ENCODE data around the gene ETV1.

Gene ETV1

DNA sequence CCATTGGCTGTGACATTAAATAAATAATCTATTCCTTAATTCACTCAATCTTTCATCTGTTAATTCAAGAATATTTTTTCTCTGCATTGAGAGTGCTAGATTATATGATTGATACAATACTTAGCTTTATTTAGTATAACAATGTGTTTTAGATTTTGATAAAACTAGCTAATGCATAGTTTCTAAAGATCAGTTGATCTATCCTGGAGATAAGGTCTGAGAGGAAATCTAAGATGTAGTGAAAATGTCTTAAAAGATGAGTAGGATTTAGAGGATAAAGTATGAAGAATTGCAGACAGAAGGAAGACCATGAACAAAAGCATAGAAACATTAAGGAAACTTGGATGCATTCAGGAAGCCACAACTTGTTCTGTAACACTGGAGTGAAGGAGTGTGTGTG is 110.3 kb downstream of the ETV1 start:
- no peak for DNase-seq (ENCODE audit: low spot score)

DNA sequence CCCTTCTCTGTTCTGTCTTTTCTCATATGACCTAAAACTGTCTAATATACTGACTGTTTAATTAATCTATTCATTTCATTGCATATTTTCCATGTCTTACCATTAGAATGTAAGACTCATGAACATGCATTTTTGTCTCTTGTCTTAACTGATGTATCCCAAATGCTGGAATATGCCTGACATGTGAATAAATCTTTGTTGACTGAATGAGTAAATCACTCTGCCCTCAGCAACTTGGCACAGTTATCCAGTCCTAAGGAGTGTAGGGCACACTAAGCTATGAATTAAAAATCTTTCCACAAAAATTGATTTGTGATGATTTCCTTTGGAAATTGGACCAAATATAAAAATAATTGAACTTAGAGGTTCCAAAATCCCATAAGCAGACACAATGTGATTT is 111.3 kb downstream of the ETV1 start:
- DNase-seq (ENCODE audit: low spot score) = no peak

GRCh38 chr7:13875496-13876074 is 113.9 kb downstream of the ETV1 start:
- no peak for DNase-seq (ENCODE audit: low spot score)

- no peak for DNase-seq (ENCODE audit: low spot score)
Measured at GRCh38 chr7:13874783-13875182, 114.7 kb downstream of the ETV1 start.

DNA sequence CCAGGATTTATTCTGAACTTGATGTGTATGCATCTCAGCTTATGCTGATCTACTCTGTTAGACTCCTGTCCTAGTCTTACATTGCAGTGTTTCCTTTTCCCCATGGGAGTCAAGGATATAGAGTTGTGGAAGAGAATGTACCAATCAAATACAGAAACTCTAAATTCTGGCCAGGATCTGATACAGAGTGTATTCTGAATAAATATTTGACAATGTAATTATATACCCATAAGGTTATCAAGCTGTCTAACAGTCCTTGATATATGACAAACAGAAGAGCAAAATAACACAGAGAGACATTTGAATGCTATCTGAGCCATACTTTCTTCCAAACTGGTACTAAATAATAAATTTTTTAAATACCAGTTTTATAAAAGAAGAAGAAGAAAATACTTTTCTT is 116.8 kb downstream of the ETV1 start:
- DNase-seq (ENCODE audit: low spot score) = no peak

GRCh38 chr7:13871008-13871407 is 118.5 kb downstream of the ETV1 start:
- no peak for DNase-seq (ENCODE audit: low spot score)

DNA sequence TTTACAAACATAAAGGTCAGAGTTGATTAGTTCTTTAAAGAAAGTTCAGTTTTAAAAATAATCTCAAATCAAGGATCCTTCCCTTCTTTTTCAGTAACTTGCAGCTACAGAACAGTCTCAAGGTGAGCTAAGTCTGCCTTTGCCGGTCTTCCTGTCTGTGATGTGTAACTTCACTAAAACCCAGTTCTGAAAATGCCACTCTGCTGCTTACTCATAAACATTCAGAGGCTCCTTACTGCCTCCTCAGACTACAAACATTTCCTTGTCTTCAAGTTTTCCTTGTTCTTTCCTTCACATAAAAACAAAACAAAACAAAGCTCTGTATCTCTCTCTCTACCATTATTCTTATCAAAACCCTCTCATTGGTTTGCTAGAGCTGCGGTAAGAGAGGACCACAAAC is 128.7 kb downstream of the ETV1 start:
- DNase-seq (ENCODE audit: low spot score) = no peak

DNA sequence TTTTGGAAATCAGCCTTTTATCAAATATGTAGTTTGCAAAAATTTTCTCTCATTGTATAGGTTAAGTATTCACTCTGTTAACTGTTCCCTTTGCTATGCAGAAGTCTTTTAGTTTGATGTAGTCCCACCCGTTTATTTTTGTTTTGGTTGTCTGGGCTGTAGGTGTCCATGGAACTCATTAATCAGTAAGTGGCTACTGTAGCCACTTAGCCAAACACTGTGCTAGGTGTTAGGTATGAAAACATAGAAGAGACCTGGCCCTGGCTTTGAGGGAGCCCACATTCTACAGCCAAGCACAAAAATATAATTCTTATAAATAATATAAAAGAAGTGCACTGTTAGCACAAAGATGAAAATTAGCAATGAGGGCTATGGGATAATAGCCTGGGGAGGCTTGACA is 133.5 kb downstream of the ETV1 start:
- DNase-seq (ENCODE audit: low spot score) = no peak

- DNase-seq (ENCODE audit: low spot score) = no peak
Measured at GRCh38 chr7:13852281-13852968, 137.0 kb downstream of the ETV1 start.

DNA sequence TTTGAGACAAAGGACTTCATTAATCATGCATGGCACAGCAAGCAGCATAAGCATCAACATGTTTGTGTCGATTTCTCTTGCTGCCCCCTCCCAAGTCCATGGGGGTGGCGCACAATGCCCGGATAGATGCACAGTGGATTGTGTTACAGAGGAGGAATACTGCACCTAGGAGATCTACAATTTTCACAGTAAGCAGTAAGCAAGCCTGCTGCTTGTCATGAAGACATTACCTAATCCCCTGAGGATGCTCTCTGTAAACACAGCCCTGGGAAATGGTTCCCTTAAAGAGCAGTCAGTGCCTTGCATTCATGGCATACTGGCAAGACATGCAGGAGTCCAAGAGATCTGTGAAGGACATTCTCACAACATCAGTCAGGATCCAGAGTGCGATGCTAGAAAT is 137.7 kb downstream of the ETV1 start:
- no peak for DNase-seq (ENCODE audit: low spot score)

DNA sequence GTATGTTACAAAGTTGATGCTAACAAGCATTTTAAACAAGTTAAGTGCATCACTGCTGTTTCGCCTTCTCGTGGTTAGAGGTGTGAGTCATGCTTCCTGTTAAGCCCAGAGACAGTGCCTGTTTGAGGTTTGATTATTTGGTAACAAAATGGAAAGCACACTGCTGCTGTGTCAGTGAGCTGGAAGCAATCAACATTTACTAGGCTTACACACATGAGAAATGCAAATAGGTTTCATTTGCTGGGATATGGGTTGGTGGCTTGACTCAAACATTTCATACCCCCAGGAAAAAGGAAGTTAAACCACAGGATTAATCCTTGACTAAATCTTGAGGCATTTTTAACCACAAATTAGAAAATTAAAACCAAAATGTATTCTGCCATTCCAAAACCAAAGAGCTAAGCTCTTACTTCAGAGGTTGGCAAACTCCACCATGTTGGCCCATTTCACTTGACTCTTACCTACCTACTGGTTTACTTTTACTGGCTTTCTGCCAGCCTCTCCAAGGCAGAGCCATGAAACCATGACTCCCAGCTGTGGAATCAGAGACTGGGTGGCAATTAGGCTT is 139.2 kb downstream of the ETV1 start:
- no peak for DNase-seq (ENCODE audit: low spot score)

- peak; percentile 55 for DNase-seq (ENCODE audit: low spot score)
Measured at GRCh38 chr7:13849163-13849892, 140.1 kb downstream of the ETV1 start.

DNA sequence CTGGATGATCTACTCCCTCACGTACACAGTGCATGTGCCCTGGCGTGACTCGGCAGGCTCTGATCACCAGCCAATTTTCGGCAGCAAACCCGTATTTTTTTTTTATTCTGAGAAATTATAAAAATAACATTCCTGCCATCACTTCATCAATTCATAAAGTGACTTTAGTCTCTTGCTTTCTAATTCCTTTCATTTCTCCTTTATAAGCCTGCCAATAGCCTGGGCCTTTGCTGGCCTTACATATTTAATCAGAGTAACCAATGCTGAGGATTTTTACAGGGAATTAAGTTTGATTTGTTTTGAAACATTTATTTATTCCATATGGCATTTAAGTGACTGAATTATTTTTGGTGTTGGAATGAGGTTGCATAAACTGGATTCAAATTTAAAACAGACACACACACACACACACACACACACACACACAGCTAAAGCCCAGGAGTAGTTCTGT is 140.8 kb downstream of the ETV1 start:
- DNase-seq (ENCODE audit: low spot score) = no peak

GRCh38 chr7:13846386-13846785 is 143.1 kb downstream of the ETV1 start:
- DNase-seq (ENCODE audit: low spot score) = no peak

GRCh38 chr7:13845601-13846000 is 143.9 kb downstream of the ETV1 start:
- DNase-seq (ENCODE audit: low spot score) = no peak

GRCh38 chr7:13844954-13845353 is 144.5 kb downstream of the ETV1 start:
- DNase-seq (ENCODE audit: low spot score) = no peak

DNA sequence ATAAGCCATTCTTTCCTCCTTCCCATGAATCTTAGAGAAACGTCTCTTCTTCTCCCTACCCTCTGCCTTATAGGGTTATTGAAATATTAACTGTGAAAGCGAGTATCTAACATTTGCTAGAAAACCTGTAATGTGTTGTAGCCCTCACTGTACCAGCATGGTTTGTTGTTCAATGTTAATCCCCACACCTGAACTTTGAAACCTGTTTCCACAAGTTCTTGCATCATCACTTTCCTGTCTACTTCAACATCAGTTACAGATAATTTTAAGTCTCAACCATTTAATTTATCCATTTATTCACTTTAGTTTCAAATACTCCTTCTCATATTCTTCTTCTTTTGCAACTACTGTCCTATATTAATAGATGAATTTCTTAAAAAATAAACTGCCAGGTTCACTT is 148.2 kb downstream of the ETV1 start:
- no peak for DNase-seq (ENCODE audit: low spot score)
